ENCODE measurements around the gene NLGN1.

- TF ChIP-seq CTCF (IDR thresholded peaks at IDR 0.05), result no peak
- TF ChIP-seq EZH2phosphoT487 (IDR thresholded peaks at IDR 0.05), result no peak
These were observed 380.7 kb downstream of the NLGN1 start for GRCh38 chr3:173778251-173778650.
